ENCODE results near the gene STH.

- no peak for TF ChIP-seq EP300 (IDR thresholded peaks at IDR 0.05)
- TF ChIP-seq POLR2A (IDR thresholded peaks at IDR 0.05), result no peak
- TF ChIP-seq CTCF (IDR thresholded peaks at IDR 0.05), result no peak
Observed at GRCh38 chr17:46038414-46038813, 39.4 kb downstream of the STH start.
